Measurements from ENCODE around the gene ARL5C.

Gene ARL5C

GRCh38 chr17:39208893-39209292, 42.9 kb upstream of the ARL5C start:
- TF ChIP-seq, protein P1, sequence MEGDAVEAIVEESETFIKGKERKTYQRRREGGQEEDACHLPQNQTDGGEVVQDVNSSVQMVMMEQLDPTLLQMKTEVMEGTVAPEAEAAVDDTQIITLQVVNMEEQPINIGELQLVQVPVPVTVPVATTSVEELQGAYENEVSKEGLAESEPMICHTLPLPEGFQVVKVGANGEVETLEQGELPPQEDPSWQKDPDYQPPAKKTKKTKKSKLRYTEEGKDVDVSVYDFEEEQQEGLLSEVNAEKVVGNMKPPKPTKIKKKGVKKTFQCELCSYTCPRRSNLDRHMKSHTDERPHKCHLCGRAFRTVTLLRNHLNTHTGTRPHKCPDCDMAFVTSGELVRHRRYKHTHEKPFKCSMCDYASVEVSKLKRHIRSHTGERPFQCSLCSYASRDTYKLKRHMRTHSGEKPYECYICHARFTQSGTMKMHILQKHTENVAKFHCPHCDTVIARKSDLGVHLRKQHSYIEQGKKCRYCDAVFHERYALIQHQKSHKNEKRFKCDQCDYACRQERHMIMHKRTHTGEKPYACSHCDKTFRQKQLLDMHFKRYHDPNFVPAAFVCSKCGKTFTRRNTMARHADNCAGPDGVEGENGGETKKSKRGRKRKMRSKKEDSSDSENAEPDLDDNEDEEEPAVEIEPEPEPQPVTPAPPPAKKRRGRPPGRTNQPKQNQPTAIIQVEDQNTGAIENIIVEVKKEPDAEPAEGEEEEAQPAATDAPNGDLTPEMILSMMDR (IDR thresholded peaks at IDR 0.05; ENCODE audit: borderline replicate concordance, insufficient read depth, low read depth, low read length), result no peak
- no peak overlapping the region for H3K4me3 ChIP-seq (ENCODE audit: low read depth, low read length)

GRCh38 chr17:39208136-39208535, 42.2 kb upstream of the ARL5C start:
- TF ChIP-seq, protein P1 (IDR thresholded peaks at IDR 0.05; ENCODE audit: borderline replicate concordance, insufficient read depth, low read depth, low read length), result no peak
- H3K4me3 ChIP-seq (ENCODE audit: low read depth, low read length), result no peak overlapping the region

- TF ChIP-seq, protein P1 (IDR thresholded peaks at IDR 0.05; ENCODE audit: borderline replicate concordance, insufficient read depth, low read depth, low read length), result no peak
- H3K4me3 ChIP-seq (ENCODE audit: low read depth, low read length), result no peak overlapping the region
These were observed 39.2 kb upstream of the ARL5C start for GRCh38 chr17:39205112-39205526.

- TF ChIP-seq, protein P1 (IDR thresholded peaks at IDR 0.05; ENCODE audit: borderline replicate concordance, insufficient read depth, low read depth, low read length), result no peak
- no peak overlapping the region for H3K4me3 ChIP-seq (ENCODE audit: low read depth, low read length)
These were observed 38.3 kb upstream of the ARL5C start for GRCh38 chr17:39204245-39204644.

DNA sequence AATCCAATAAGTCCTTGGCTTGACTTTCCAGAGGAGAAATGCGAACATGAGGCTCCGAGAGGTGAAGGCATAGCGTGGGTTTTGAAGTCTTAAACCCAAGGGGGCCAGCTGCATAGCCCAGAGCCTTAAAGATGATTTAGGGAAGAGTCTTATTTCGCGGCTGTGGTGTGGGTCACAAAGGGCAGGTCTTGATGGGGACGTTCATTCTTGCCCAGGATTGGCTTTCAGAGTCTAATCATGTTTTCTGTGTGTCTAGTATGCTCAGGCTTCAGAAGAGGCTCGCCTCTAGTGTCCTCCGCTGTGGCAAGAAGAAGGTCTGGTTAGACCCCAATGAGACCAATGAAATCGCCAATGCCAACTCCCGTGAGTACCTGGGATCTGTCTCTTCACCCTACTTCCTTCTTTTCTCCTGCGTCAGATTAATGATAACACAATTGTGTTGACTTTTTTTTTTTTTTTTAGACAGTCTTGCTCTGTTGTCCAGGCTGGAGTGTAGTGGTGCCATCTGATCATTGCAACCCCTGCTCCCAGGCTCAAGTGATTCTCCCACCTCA, 35.1 kb upstream of the ARL5C start:
- H3K4me3 ChIP-seq (ENCODE audit: low read depth, low read length), result peak overlapping the region; percentile 72
- TF ChIP-seq, protein P1 (IDR thresholded peaks at IDR 0.05; ENCODE audit: borderline replicate concordance, insufficient read depth, low read depth, low read length), result no peak

DNA sequence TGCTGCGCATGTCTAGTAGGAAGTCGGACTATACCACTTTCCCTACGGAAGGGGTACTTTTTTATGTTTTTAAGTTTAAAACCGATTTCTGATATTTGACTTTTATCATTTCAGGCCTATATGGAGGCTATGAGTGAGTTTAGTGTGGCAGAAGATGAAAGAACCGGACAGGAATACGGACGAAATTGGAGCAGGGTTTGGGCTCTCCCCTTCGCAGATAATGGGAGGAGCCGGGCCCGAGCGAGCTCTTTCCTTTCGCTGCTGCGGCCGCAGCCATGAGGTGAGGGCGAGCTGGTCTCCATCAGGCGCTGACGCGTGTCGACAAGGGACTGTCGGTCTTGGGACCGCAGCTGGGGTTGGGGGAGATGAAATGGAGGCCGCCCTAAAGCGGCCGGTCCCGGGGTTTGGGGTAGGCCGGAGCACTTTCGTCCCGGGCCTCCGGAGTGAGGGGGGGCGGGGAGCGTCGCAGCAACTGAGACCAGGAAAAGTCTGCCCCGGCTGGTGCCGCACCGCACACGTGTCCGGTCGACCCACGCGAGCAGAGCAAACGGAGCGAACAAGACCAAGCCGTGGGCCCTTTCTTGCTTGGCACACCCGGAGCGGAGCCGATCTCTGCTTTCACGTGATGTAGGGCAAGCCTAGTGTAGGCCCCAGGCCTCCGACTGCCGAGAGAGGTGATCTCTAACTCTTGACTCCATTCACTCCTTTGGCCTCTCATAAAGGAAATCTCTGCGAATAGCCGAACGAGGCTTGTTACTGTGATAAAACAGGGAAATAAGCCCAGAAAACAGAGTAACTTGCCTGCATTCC, 34.3 kb upstream of the ARL5C start, which contains the start of gene RPL19:
TSS of gene RPL19 (plus strand) at position 214 of the 810 bp plus-strand sequence. CDS start at position 276, 62 bp downstream.
- H3K4me3 ChIP-seq (ENCODE audit: low read depth, low read length), result peak within 1 kb of the TSS; percentile 72
- TF ChIP-seq, protein P1 (IDR thresholded peaks at IDR 0.05; ENCODE audit: borderline replicate concordance, insufficient read depth, low read depth, low read length), result no peak

- peak overlapping the region; percentile 26 for H3K4me3 ChIP-seq (ENCODE audit: low read depth, low read length)
- TF ChIP-seq, protein P1 (IDR thresholded peaks at IDR 0.05; ENCODE audit: borderline replicate concordance, insufficient read depth, low read depth, low read length), result no peak
These were observed 33.8 kb upstream of the ARL5C start for GRCh38 chr17:39199820-39200069.

All from GM12875 (cell line).